ENCODE results near the gene GREB1L. TPM values are rescaled to one million over a fixed set of nuclear protein-coding genes. Genes with fewer than 3 reads are reported as not detected.

Gene GREB1L
- polyA plus RNA-seq, 1 experiment: 0.01 TPM

GRCh38 chr18:21486905-21487437 lies 244.9 kb downstream of the GREB1L start:
- Histone ChIP-seq H3K27me3 (ENCODE audit: control insufficient read depth, insufficient read depth, low read length) (no peaks in the 10 kb centered on the region), H3K27ac (ENCODE audit: low read depth, low read length) (no peak overlapping the region), H3K9me3 (ENCODE audit: control insufficient read depth, insufficient read depth, low read length) (no peaks in the 10 kb centered on the region), H3K4me3 (ENCODE audit: low read depth, low read length) (no peak overlapping the region)
- CTCF ChIA-PET: interaction anchor here (1.0 to 1.9 kb wide), 5 partner anchors 8 to 292 kb away, joined by 3 to 12 read pairs (median 4); partner anchors contain the start of gene ESCO1
- POLR2A ChIA-PET: no interaction called here
- no peak for DNase-seq (ENCODE audit: low read depth, low spot score)
- no peak for TF ChIP-seq CTCF (IDR thresholded peaks at IDR 0.05; ENCODE audit: low read depth, low read length)

GRCh38 chr18:21489119-21489750 lies 247.2 kb downstream of the GREB1L start:
- peak; percentile 86 for TF ChIP-seq CTCF (IDR thresholded peaks at IDR 0.05; ENCODE audit: low read depth, low read length)
- POLR2A ChIA-PET: no interaction called here
- DNase-seq (ENCODE audit: low read depth, low spot score): peak; percentile 13
- CTCF ChIA-PET: interaction anchor here (0.8 to 2.2 kb wide), 14 partner anchors 8 to 467 kb away, joined by 3 to 20 read pairs (median 4); partner anchors contain the start of genes ESCO1 and SNRPD1
- Histone ChIP-seq H3K9me3 (ENCODE audit: control insufficient read depth, insufficient read depth, low read length) (no peaks in the 10 kb centered on the region), H3K4me3 (ENCODE audit: low read depth, low read length) (no peak overlapping the region), H3K27me3 (ENCODE audit: control insufficient read depth, insufficient read depth, low read length) (peaks cover 2% of the 10 kb centered on the region), H3K27ac (ENCODE audit: low read depth, low read length) (no peak overlapping the region)

GRCh38 chr18:21489919-21490495 lies 248.0 kb downstream of the GREB1L start:
- no peak overlapping the region for H3K4me3 ChIP-seq (ENCODE audit: low read depth, low read length)
- no peak overlapping the region for H3K27ac ChIP-seq (ENCODE audit: low read depth, low read length)
- DNase-seq (ENCODE audit: low read depth, low spot score): no peak
- peaks cover 5% of the 10 kb centered on the region for H3K27me3 ChIP-seq (ENCODE audit: control insufficient read depth, insufficient read depth, low read length)
- TF ChIP-seq CTCF (IDR thresholded peaks at IDR 0.05; ENCODE audit: low read depth, low read length): no peak
- POLR2A ChIA-PET: no interaction called here
- no peaks in the 10 kb centered on the region for H3K9me3 ChIP-seq (ENCODE audit: control insufficient read depth, insufficient read depth, low read length)
- CTCF ChIA-PET: interaction anchor here (1.2 to 2.2 kb wide), 8 partner anchors 9 to 466 kb away, joined by 4 to 20 read pairs (median 6); partner anchors contain the start of genes ESCO1 and SNRPD1

- no peak overlapping the region for H3K27ac ChIP-seq (ENCODE audit: low read depth, low read length)
- no peak overlapping the region for H3K4me3 ChIP-seq (ENCODE audit: low read depth, low read length)
- ChIA-PET CTCF (interaction anchor here (0.6 to 2.0 kb wide), 3 partner anchors 9 to 465 kb away, joined by 5 to 6 read pairs (median 5); no protein-coding TSS in a partner anchor), POLR2A (no interaction called here)
- no peaks in the 10 kb centered on the region for H3K9me3 ChIP-seq (ENCODE audit: control insufficient read depth, insufficient read depth, low read length)
- no peak for TF ChIP-seq CTCF (IDR thresholded peaks at IDR 0.05; ENCODE audit: low read depth, low read length)
- no peak for DNase-seq (ENCODE audit: low read depth, low spot score)
- peaks cover 5% of the 10 kb centered on the region for H3K27me3 ChIP-seq (ENCODE audit: control insufficient read depth, insufficient read depth, low read length)
Observed at GRCh38 chr18:21490748-21491147, 248.7 kb downstream of the GREB1L start.

All from AG04450 (cell line).